Type B pancreatic cell (in vitro differentiated cells): ENCODE results near the gene PRDM2. TPM values are rescaled to one million over a fixed set of nuclear protein-coding genes. Genes with fewer than 3 reads are reported as not detected.

ENCODE experiments used
- DNase-seq: peaks from one replicate; pipeline ENCODE4 v3.0.0; 2021; ENCODE audit warnings: mixed read lengths; ENCODE audit not compliant: unreplicated experiment; ENCODE audit errors: extremely low spot score
- H3K27ac Mint-ChIP-seq: 2 replicates; pipeline ENCODE4 v1.8.0; 2021; ENCODE audit warnings: mild to moderate bottlenecking, mixed read lengths
- H3K27me3 Mint-ChIP-seq: 2 replicates; pipeline ENCODE4 v1.8.0; 2021; ENCODE audit warnings: mixed read lengths
- H3K36me3 Mint-ChIP-seq: 2 replicates; pipeline ENCODE4 v1.8.0; 2021; ENCODE audit warnings: mixed read lengths
- H3K4me1 Mint-ChIP-seq: one replicate; pipeline ENCODE4 v1.8.0; 2021; ENCODE audit warnings: mixed read lengths; ENCODE audit not compliant: unreplicated experiment
- H3K4me3 Mint-ChIP-seq: 2 replicates; pipeline ENCODE4 v1.8.0; 2021; ENCODE audit warnings: mild to moderate bottlenecking, mixed read lengths
- H3K9me3 Mint-ChIP-seq: 2 replicates; pipeline ENCODE4 v1.8.0; 2021; ENCODE audit warnings: mixed read lengths
- total RNA-seq: library from RNA; stranded (reverse); gene quantifications from 2 replicates; pipeline ENCODE4 v1.2.1, GENCODE V29; 2021; ENCODE audit warnings: low replicate concordance
- TF ChIP-seq, protein P1 (sequence below): fragments of 200-600 bp; sonication (generic); conservative IDR thresholded peaks from 2 replicates; pipeline ENCODE4 v1.5.0; 2021; ENCODE audit warnings: antibody characterized with exemption, mild to moderate bottlenecking

The PRDM2 gene
- total RNA-seq, 1 donor from 2014 or later: 44.6 TPM

DNA sequence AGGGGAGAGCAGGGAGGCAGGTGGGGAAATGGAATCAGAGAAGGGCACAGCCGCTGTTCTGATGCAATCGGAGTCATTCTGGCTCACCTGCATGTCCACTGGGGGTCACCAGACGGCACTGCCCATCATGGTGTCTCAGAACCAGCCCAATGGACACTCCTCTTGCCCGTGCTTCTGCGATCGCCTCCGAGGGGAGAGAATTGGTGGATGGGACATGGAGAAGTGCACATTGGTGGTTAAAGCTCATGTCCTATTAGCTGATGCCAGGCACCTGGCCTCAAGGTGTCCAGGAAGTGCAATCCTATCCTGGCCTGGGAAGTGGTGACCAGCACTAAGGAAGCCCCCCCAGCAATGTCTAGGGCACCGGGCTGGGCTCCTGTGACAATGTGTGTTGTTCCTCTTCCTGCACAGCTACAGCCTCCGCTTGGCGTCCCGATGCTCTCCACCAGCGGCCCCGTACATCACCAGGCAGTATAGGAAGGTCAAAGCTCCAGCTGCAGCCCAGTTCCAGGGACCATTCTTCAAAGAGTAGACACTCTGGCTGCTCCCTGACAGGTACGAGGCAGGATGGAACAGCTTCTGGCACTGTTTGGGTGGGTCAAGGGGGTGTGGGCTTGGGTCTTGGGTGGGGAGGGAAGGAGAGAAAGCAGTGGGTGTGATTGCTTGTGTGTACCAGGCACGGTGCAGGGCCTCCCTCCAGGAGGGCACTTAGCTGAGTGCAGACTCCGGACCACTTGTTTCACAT, 116.2 kb downstream of the PRDM2 start:
- no peak for DNase-seq
- TF ChIP-seq, protein P1, sequence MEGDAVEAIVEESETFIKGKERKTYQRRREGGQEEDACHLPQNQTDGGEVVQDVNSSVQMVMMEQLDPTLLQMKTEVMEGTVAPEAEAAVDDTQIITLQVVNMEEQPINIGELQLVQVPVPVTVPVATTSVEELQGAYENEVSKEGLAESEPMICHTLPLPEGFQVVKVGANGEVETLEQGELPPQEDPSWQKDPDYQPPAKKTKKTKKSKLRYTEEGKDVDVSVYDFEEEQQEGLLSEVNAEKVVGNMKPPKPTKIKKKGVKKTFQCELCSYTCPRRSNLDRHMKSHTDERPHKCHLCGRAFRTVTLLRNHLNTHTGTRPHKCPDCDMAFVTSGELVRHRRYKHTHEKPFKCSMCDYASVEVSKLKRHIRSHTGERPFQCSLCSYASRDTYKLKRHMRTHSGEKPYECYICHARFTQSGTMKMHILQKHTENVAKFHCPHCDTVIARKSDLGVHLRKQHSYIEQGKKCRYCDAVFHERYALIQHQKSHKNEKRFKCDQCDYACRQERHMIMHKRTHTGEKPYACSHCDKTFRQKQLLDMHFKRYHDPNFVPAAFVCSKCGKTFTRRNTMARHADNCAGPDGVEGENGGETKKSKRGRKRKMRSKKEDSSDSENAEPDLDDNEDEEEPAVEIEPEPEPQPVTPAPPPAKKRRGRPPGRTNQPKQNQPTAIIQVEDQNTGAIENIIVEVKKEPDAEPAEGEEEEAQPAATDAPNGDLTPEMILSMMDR: no peak
- Mint-ChIP-seq H3K27me3 (no peaks in the 10 kb centered on the region), H3K9me3 (no peaks in the 10 kb centered on the region), H3K36me3 (no peaks in the 10 kb centered on the region), H3K4me1 (no peaks in the 10 kb centered on the region), H3K4me3 (no peak overlapping the region), H3K27ac (no peak overlapping the region)

GRCh38 chr1:13817906-13818305, 117.9 kb downstream of the PRDM2 start:
- H3K4me1 Mint-ChIP-seq: no peaks in the 10 kb centered on the region
- H3K27me3 Mint-ChIP-seq: no peaks in the 10 kb centered on the region
- H3K4me3 Mint-ChIP-seq: no peak overlapping the region
- no peak overlapping the region for H3K27ac Mint-ChIP-seq
- no peak for DNase-seq
- no peaks in the 10 kb centered on the region for H3K9me3 Mint-ChIP-seq
- no peaks in the 10 kb centered on the region for H3K36me3 Mint-ChIP-seq
- TF ChIP-seq, protein P1: no peak

- TF ChIP-seq, protein P1: no peak
- no peaks in the 10 kb centered on the region for H3K27me3 Mint-ChIP-seq
- H3K4me1 Mint-ChIP-seq: no peaks in the 10 kb centered on the region
- H3K36me3 Mint-ChIP-seq: no peaks in the 10 kb centered on the region
- DNase-seq: no peak
- no peak overlapping the region for H3K27ac Mint-ChIP-seq
- H3K9me3 Mint-ChIP-seq: no peaks in the 10 kb centered on the region
- H3K4me3 Mint-ChIP-seq: no peak overlapping the region
Measured at GRCh38 chr1:13818926-13819325, 118.9 kb downstream of the PRDM2 start.

DNA sequence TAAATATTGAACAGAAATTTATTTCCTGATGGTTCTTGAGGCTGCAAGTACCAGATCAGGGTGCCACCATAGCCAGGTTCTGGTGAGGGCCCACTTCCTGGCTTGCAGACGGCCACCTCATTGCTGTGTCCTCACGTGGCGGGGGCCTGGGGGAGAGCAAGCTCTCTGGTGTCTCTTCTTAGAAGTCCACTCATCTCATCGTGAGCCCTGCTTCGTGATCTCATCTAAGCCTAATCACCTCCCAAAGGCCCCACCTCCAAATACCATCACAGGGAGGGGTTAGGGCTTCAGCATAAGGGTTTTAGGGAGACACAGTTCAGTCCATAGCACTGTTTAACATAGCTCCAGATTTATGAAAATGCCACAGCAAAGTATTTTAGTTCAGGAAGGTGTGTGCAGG, 119.7 kb downstream of the PRDM2 start:
- no peaks in the 10 kb centered on the region for H3K4me1 Mint-ChIP-seq
- no peak overlapping the region for H3K27ac Mint-ChIP-seq
- H3K9me3 Mint-ChIP-seq: no peaks in the 10 kb centered on the region
- H3K36me3 Mint-ChIP-seq: no peaks in the 10 kb centered on the region
- H3K27me3 Mint-ChIP-seq: no peaks in the 10 kb centered on the region
- TF ChIP-seq, protein P1: no peak
- DNase-seq: no peak
- no peak overlapping the region for H3K4me3 Mint-ChIP-seq

GRCh38 chr1:13820055-13820454, 120.1 kb downstream of the PRDM2 start:
- Mint-ChIP-seq H3K27me3 (no peaks in the 10 kb centered on the region), H3K4me1 (no peaks in the 10 kb centered on the region), H3K36me3 (no peaks in the 10 kb centered on the region), H3K4me3 (no peak overlapping the region), H3K9me3 (no peaks in the 10 kb centered on the region), H3K27ac (no peak overlapping the region)
- no peak for DNase-seq
- TF ChIP-seq, protein P1: no peak
